ENCODE results near the gene SCYGR8.
"Not testable (repeated sequence)": the region's sequence is repeated elsewhere in the genome, so short reads cannot be mapped to it uniquely, and the experiment has no call there.

Gene SCYGR8

GRCh38 chr2:227719641-227720040, 26.1 kb upstream of the SCYGR8 start:
- peaks cover 21% of the 10 kb centered on the region for H3K27me3 ChIP-seq (ENCODE audit: control insufficient read depth, insufficient read depth, low read length)
- no peak overlapping the region for H3K4me2 ChIP-seq (ENCODE audit: low read length)
- H3K4me3 ChIP-seq (ENCODE audit: low read length), result no peak overlapping the region
- no peaks in the 10 kb centered on the region for H3K36me3 ChIP-seq (ENCODE audit: insufficient read depth, low read length)
- no peaks in the 10 kb centered on the region for H3K9me3 ChIP-seq (replicated peaks; ENCODE audit: low read length)
- H3K9ac ChIP-seq (ENCODE audit: low read depth, low read length), result no peak overlapping the region
- peaks cover 5% of the 10 kb centered on the region for H3K4me1 ChIP-seq (ENCODE audit: control insufficient read depth, insufficient read depth, low read length)

GRCh38 chr2:227720680-227721079, 25.0 kb upstream of the SCYGR8 start:
- Histone ChIP-seq H3K9ac (ENCODE audit: low read depth, low read length) (no peak overlapping the region), H3K4me1 (ENCODE audit: control insufficient read depth, insufficient read depth, low read length) (peaks cover 5% of the 10 kb centered on the region), H3K36me3 (ENCODE audit: insufficient read depth, low read length) (no peaks in the 10 kb centered on the region), H3K4me2 (ENCODE audit: low read length) (no peak overlapping the region), H3K4me3 (ENCODE audit: low read length) (no peak overlapping the region), H3K9me3 (replicated peaks; ENCODE audit: low read length) (no peaks in the 10 kb centered on the region), H3K27me3 (ENCODE audit: control insufficient read depth, insufficient read depth, low read length) (peaks cover 28% of the 10 kb centered on the region)

DNA sequence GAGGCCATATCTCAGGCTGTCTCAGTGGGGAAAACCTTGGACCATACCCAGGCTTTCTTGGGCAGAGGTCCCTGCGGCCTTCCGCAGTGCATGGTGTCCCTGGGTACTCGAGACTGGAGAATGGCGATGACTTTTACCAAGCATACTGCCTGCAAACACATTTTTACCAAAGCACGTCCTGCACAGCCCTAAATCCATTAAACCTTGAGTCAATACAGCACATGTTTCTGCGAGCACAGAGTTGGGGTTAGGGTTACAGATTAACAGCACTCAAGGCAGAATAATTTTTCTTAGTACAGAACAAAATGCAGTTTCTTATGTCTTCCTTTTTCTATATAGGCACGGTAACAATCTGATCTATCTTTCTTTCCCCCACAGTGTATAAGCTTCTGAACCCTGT, 22.9 kb upstream of the SCYGR8 start:
- H3K27me3 ChIP-seq (ENCODE audit: control insufficient read depth, insufficient read depth, low read length), result peaks cover 21% of the 10 kb centered on the region
- not testable (repeated sequence) for H3K9ac ChIP-seq (ENCODE audit: low read depth, low read length); H3K4me1 ChIP-seq (ENCODE audit: control insufficient read depth, insufficient read depth, low read length); H3K4me2 ChIP-seq (ENCODE audit: low read length); H3K36me3 ChIP-seq (ENCODE audit: insufficient read depth, low read length); H3K9me3 ChIP-seq (replicated peaks; ENCODE audit: low read length); H3K4me3 ChIP-seq (ENCODE audit: low read length)

GRCh38 chr2:227724394-227725039, 21.2 kb upstream of the SCYGR8 start, which contains the start of gene SCYGR6:
Gene SCYGR6 (minus strand): TSS chr2:227724757. CDS start chr2:227724757, 0 bp downstream.
- Histone ChIP-seq H3K9me3 (replicated peaks; ENCODE audit: low read length) (no peaks in the 10 kb centered on the region), H3K36me3 (ENCODE audit: insufficient read depth, low read length) (no peaks in the 10 kb centered on the region), H3K4me2 (ENCODE audit: low read length) (no peak within 1 kb of the TSS), H3K4me3 (ENCODE audit: low read length) (no peak within 1 kb of the TSS), H3K9ac (ENCODE audit: low read depth, low read length) (no peak within 1 kb of the TSS), H3K27me3 (ENCODE audit: control insufficient read depth, insufficient read depth, low read length) (peaks cover 21% of the 10 kb centered on the region), H3K4me1 (ENCODE audit: control insufficient read depth, insufficient read depth, low read length) (no peaks in the 10 kb centered on the region)

DNA sequence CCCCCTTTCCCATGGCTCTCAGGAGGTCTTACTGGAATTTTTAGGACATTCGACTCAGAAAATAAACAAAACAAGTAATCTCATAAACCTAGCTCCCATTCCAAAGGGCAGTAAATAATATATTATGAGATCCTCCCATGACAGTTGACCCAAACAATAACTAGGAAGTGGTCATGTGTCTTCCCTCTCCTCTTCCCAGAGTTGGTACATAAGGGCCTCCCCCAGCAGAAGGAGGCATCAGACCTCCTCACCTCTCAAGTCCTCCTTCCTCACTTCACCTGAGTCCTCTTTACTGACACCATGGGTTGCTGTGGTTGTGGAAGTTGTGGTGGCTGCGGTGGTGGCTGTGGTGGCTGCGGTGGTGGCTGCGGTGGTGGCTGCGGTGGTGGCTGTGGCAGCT, 17.7 kb upstream of the SCYGR8 start, which contains the start of gene SCYGR7:
SCYGR7 (plus strand) TSS at position 301 of the 400 bp plus-strand sequence; CDS start at position 301, 0 bp downstream.
- H3K4me2 ChIP-seq (ENCODE audit: low read length), result no peak within 1 kb of the TSS
- no peaks in the 10 kb centered on the region for H3K9me3 ChIP-seq (replicated peaks; ENCODE audit: low read length)
- no peak within 1 kb of the TSS for H3K9ac ChIP-seq (ENCODE audit: low read depth, low read length)
- H3K27me3 ChIP-seq (ENCODE audit: control insufficient read depth, insufficient read depth, low read length), result peaks cover 30% of the 10 kb centered on the region
- H3K4me3 ChIP-seq (ENCODE audit: low read length), result no peak within 1 kb of the TSS
- no peaks in the 10 kb centered on the region for H3K4me1 ChIP-seq (ENCODE audit: control insufficient read depth, insufficient read depth, low read length)
- H3K36me3 ChIP-seq (ENCODE audit: insufficient read depth, low read length), result no peaks in the 10 kb centered on the region

GRCh38 chr2:227739351-227739750, 6.3 kb upstream of the SCYGR8 start:
- H3K9me3 ChIP-seq (replicated peaks; ENCODE audit: low read length), result no peaks in the 10 kb centered on the region
- H3K4me1 ChIP-seq (ENCODE audit: control insufficient read depth, insufficient read depth, low read length), result no peaks in the 10 kb centered on the region
- no peak overlapping the region for H3K4me3 ChIP-seq (ENCODE audit: low read length)
- H3K9ac ChIP-seq (ENCODE audit: low read depth, low read length), result no peak overlapping the region
- no peak overlapping the region for H3K4me2 ChIP-seq (ENCODE audit: low read length)
- no peaks in the 10 kb centered on the region for H3K36me3 ChIP-seq (ENCODE audit: insufficient read depth, low read length)
- peaks cover 5% of the 10 kb centered on the region for H3K27me3 ChIP-seq (ENCODE audit: control insufficient read depth, insufficient read depth, low read length)

DNA sequence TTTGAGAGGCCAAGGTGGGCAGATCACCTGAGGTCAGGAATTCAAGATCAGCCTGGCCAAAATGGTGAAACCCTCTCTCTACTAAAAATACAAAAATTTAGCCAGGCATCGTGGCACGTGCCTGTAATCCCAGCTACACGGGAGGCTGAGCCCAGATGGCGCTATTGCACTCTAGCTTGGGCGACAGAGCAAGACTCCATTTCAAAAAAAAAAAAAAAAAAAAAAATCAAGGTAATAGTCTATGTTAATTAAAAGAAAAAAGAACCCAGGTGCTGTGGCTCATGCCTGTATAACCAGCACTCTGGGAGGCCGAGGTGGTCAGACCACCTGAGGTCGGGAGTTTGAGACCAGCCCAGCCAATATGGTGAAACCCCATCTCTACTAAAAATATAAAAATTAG, 5.0 kb upstream of the SCYGR8 start:
- not testable (repeated sequence) for H3K36me3 ChIP-seq (ENCODE audit: insufficient read depth, low read length); H3K4me3 ChIP-seq (ENCODE audit: low read length); H3K9ac ChIP-seq (ENCODE audit: low read depth, low read length); H3K9me3 ChIP-seq (replicated peaks; ENCODE audit: low read length); H3K27me3 ChIP-seq (ENCODE audit: control insufficient read depth, insufficient read depth, low read length); H3K4me2 ChIP-seq (ENCODE audit: low read length); H3K4me1 ChIP-seq (ENCODE audit: control insufficient read depth, insufficient read depth, low read length)

DNA sequence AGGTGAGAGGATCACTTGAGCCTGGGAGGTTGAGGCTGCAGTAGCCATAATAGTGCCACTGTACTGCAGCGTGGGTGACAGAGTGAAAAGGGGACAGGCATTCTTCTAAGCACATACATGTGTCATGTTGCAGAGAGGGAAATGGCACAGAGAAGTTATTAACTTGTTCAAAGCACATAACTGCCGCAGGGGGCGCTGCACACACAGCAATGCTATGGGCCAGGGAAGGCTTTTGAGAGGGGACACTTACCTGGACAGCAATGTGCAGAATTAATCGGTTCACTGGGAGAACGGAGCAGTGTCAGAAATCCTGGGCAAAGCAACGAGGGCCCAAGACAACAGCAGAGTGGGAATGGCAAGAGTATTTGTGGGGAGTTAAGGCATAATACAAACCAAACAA, 2.4 kb downstream of the SCYGR8 start:
- H3K9ac ChIP-seq (ENCODE audit: low read depth, low read length), result no peak overlapping the region
- H3K4me2 ChIP-seq (ENCODE audit: low read length), result no peak overlapping the region
- no peak overlapping the region for H3K4me3 ChIP-seq (ENCODE audit: low read length)
- no peaks in the 10 kb centered on the region for H3K4me1 ChIP-seq (ENCODE audit: control insufficient read depth, insufficient read depth, low read length)
- no peaks in the 10 kb centered on the region for H3K27me3 ChIP-seq (ENCODE audit: control insufficient read depth, insufficient read depth, low read length)
- H3K9me3 ChIP-seq (replicated peaks; ENCODE audit: low read length), result no peaks in the 10 kb centered on the region
- no peaks in the 10 kb centered on the region for H3K36me3 ChIP-seq (ENCODE audit: insufficient read depth, low read length)

- not testable (repeated sequence) for H3K27me3 ChIP-seq (ENCODE audit: control insufficient read depth, insufficient read depth, low read length); H3K4me1 ChIP-seq (ENCODE audit: control insufficient read depth, insufficient read depth, low read length); H3K4me2 ChIP-seq (ENCODE audit: low read length); H3K9ac ChIP-seq (ENCODE audit: low read depth, low read length); H3K36me3 ChIP-seq (ENCODE audit: insufficient read depth, low read length); H3K4me3 ChIP-seq (ENCODE audit: low read length); H3K9me3 ChIP-seq (replicated peaks; ENCODE audit: low read length)
Measured at GRCh38 chr2:227756261-227756660, 10.6 kb downstream of the SCYGR8 start.

- H3K36me3 ChIP-seq (ENCODE audit: insufficient read depth, low read length), result no peaks in the 10 kb centered on the region
- no peaks in the 10 kb centered on the region for H3K9me3 ChIP-seq (replicated peaks; ENCODE audit: low read length)
- H3K9ac ChIP-seq (ENCODE audit: low read depth, low read length), result no peak overlapping the region
- no peak overlapping the region for H3K4me2 ChIP-seq (ENCODE audit: low read length)
- H3K4me1 ChIP-seq (ENCODE audit: control insufficient read depth, insufficient read depth, low read length), result no peaks in the 10 kb centered on the region
- no peak overlapping the region for H3K4me3 ChIP-seq (ENCODE audit: low read length)
- no peaks in the 10 kb centered on the region for H3K27me3 ChIP-seq (ENCODE audit: control insufficient read depth, insufficient read depth, low read length)
Measured at GRCh38 chr2:227759411-227760118, 13.9 kb downstream of the SCYGR8 start.

DNA sequence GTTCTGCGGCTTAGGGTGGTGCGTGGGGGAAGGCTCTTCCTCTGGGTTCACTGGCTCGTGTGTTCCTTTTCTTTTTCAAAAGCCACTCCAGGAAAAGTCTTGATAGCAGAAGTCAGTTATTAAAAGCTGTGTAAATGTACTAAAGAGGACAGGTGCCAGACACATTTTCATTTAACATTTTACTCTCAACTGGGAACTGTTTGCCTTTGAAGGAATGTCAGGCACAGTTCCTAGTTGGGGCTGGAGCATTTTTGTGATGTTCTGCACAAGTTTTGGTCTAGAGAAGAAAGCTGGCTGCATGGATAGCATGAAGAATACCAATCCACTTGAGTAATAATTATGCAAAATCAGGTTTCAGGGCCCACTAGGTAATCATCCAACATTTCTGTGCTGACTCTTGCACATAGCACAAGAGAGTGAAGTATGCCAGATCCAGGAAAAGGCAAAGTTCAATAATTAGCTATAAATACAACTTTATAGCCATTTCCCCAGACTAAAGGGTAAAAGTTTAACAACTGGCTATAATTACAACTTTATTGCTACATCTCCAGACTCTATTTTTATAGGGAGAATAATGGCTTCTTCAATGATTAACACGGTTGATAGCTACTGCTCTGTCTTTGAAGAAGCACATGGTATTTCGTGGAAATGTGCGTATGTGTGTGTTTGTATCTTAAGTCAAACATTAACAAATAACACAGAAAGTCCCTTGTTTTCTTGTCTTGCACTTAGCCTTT, 16.2 kb downstream of the SCYGR8 start:
- no peak overlapping the region for H3K9ac ChIP-seq (ENCODE audit: low read depth, low read length)
- no peak overlapping the region for H3K4me3 ChIP-seq (ENCODE audit: low read length)
- H3K36me3 ChIP-seq (ENCODE audit: insufficient read depth, low read length), result no peaks in the 10 kb centered on the region
- H3K4me1 ChIP-seq (ENCODE audit: control insufficient read depth, insufficient read depth, low read length), result peaks cover 10% of the 10 kb centered on the region
- H3K4me2 ChIP-seq (ENCODE audit: low read length), result no peak overlapping the region
- no peaks in the 10 kb centered on the region for H3K27me3 ChIP-seq (ENCODE audit: control insufficient read depth, insufficient read depth, low read length)
- no peaks in the 10 kb centered on the region for H3K9me3 ChIP-seq (replicated peaks; ENCODE audit: low read length)
